ENCODE data around the gene CCDC15.
A peak's percentile ranks its signal among the peaks of the same experiment; 100 is the strongest.

CCDC15 gene

GRCh38 chr11:124942466-124943253, 11.3 kb upstream of the CCDC15 start:
- DNase-seq (ENCODE audit: low read depth, low spot score): no peak
- in situ Hi-C loops (cut with HindIII; ENCODE audit: low sequenced_read_pairs): no loop called here
- H3K4me3 ChIP-seq (ENCODE audit: low read depth, low read length): no peak overlapping the region
- no peak for TF ChIP-seq CTCF (IDR thresholded peaks at IDR 0.05; ENCODE audit: low read depth, low read length)

- DNase-seq (ENCODE audit: low read depth, low spot score): no peak
- peak; percentile 2 for TF ChIP-seq CTCF (IDR thresholded peaks at IDR 0.05; ENCODE audit: low read depth, low read length)
- in situ Hi-C loops (cut with HindIII; ENCODE audit: low sequenced_read_pairs): no loop called here
- H3K4me3 ChIP-seq (ENCODE audit: low read depth, low read length): no peak overlapping the region
Observed at GRCh38 chr11:124943254-124943616, 10.8 kb upstream of the CCDC15 start.

- no peak overlapping the region for H3K4me3 ChIP-seq (ENCODE audit: low read depth, low read length)
- no peak for DNase-seq (ENCODE audit: low read depth, low spot score)
- in situ Hi-C loops (cut with HindIII; ENCODE audit: low sequenced_read_pairs): no loop called here
- TF ChIP-seq CTCF (IDR thresholded peaks at IDR 0.05; ENCODE audit: low read depth, low read length): no peak
Observed at GRCh38 chr11:124943741-124944140, 10.3 kb upstream of the CCDC15 start.

- no peak for TF ChIP-seq CTCF (IDR thresholded peaks at IDR 0.05; ENCODE audit: low read depth, low read length)
- no peak for DNase-seq (ENCODE audit: low read depth, low spot score)
- no peak overlapping the region for H3K4me3 ChIP-seq (ENCODE audit: low read depth, low read length)
- in situ Hi-C loops (cut with HindIII; ENCODE audit: low sequenced_read_pairs): no loop called here
Observed at GRCh38 chr11:124944565-124944964, 9.4 kb upstream of the CCDC15 start.

DNA sequence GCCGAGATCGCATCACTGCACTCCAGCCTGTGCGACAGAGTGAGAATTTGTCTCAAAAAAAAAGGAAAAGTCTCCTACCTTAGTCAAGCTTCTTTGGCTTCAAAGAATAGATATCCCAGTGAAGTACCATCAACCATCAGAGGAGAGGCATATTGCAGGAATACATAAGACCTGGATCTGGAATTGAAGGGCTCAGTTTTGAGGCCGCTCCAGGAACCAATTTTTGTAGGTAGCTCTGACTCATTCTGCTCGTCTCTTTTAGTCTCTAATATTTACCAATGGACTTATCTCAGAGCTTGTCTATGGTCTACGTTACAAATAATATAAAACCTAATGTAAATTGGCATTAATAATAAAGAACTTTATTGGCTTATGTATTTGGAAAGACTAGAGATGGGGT, 8.2 kb upstream of the CCDC15 start:
- in situ Hi-C loops (cut with HindIII; ENCODE audit: low sequenced_read_pairs): no loop called here
- TF ChIP-seq CTCF (IDR thresholded peaks at IDR 0.05; ENCODE audit: low read depth, low read length): no peak
- no peak for DNase-seq (ENCODE audit: low read depth, low spot score)
- no peak overlapping the region for H3K4me3 ChIP-seq (ENCODE audit: low read depth, low read length)

- peak; percentile 3 for DNase-seq (ENCODE audit: low read depth, low spot score)
- no peak for TF ChIP-seq CTCF (IDR thresholded peaks at IDR 0.05; ENCODE audit: low read depth, low read length)
- in situ Hi-C loops (cut with HindIII; ENCODE audit: low sequenced_read_pairs): no loop called here
- no peak overlapping the region for H3K4me3 ChIP-seq (ENCODE audit: low read depth, low read length)
Observed at GRCh38 chr11:124946735-124947141, 7.3 kb upstream of the CCDC15 start.
